IMR-90 (cell line): ENCODE results near the gene ASMTL. TPM values are rescaled to one million over a fixed set of nuclear protein-coding genes. Genes with fewer than 3 reads are reported as not detected.

Experiments
- ATAC-seq: fragments of 200-7000 bp; cut with Tn5 transposase; 2 replicates; pipeline ENCODE4 v1.9.1; 2020; ENCODE audit warnings: low read depth, mild to moderate bottlenecking, moderate library complexity
- BruUV-seq: library from RNA; stranded (reverse); fragments of 400-500 nt; replicated peaks from 2 replicates; lab custom pipeline; 2021; lab: Mats Ljungman, UMichigan
- CTCF ChIA-PET: fragments of 300-600 bp; formaldehyde crosslinking; extraction: SDS; loops from one replicate; lab custom pipeline; 2021; ENCODE audit warnings: antibody characterized with exemption; lab: Yijun Ruan, JAX
- POLR2A ChIA-PET: fragments of 300-600 bp; sonication (Branson Sonifier 250); formaldehyde crosslinking; loops from one replicate; lab custom pipeline; 2022; ENCODE audit warnings: antibody characterized with exemption; ENCODE audit not compliant: unreplicated experiment; lab: Charles Lee
- DNase-seq: peaks from one replicate; pipeline ENCODE4 v3.0.0; 2013
- H2AFZ ChIP-seq: replicated peaks from 2 replicates; pipeline ENCODE3; 2013; ENCODE audit warnings: low read length, mild to moderate bottlenecking; ENCODE audit not compliant: poor library complexity
- H2AK5ac ChIP-seq: 2 replicates; pipeline ENCODE4 v1.6.1; 2013; ENCODE audit warnings: low read depth, low read length, inconsistent platforms
- H2AK9ac ChIP-seq: replicated peaks from 2 replicates; pipeline ENCODE3; 2013; ENCODE audit warnings: mild to moderate bottlenecking, low read depth, low read length, moderate library complexity; ENCODE audit not compliant: poor library complexity
- H2BK120ac ChIP-seq: 2 replicates; pipeline ENCODE4 v1.6.1; 2013; ENCODE audit warnings: low read depth, low read length, inconsistent platforms
- H2BK15ac ChIP-seq: 3 replicates; pipeline ENCODE4 v1.6.1; 2013; ENCODE audit warnings: low read depth, low read length, inconsistent platforms
- H2BK20ac ChIP-seq: 2 replicates; pipeline ENCODE4 v1.6.1; 2013; ENCODE audit warnings: low read depth, mild to moderate bottlenecking, inconsistent platforms, low read length, moderate library complexity
- H2BK5ac ChIP-seq: 2 replicates; pipeline ENCODE4 v1.6.1; 2013; ENCODE audit warnings: mild to moderate bottlenecking, low read depth, low read length, inconsistent platforms; ENCODE audit not compliant: poor library complexity, severe bottlenecking
- H3K14ac ChIP-seq: replicated peaks from 2 replicates; pipeline ENCODE4 v1.6.1; 2013; ENCODE audit warnings: low read depth, low read length, inconsistent platforms
- H3K18ac ChIP-seq: 2 replicates; pipeline ENCODE4 v1.6.1; 2013; ENCODE audit warnings: low read depth, low read length, control low read depth
- H3K23ac ChIP-seq: 2 replicates; pipeline ENCODE4 v1.6.1; 2013; ENCODE audit warnings: low read depth, low read length, inconsistent platforms
- H3K27ac ChIP-seq: 2 replicates; pipeline ENCODE4 v1.5.1; 2013; ENCODE audit warnings: mild to moderate bottlenecking, control low read depth, low read length; ENCODE audit not compliant: insufficient read depth
- H3K27me3 ChIP-seq: 2 replicates; pipeline ENCODE4 v1.6.1; 2013; ENCODE audit warnings: low read length; ENCODE audit not compliant: control insufficient read depth, insufficient read depth
- H3K36me3 ChIP-seq: 2 replicates; pipeline ENCODE4 v1.6.1; 2013; ENCODE audit warnings: low read length, mixed read lengths; ENCODE audit not compliant: control insufficient read depth, insufficient read depth
- H3K4ac ChIP-seq: 2 replicates; pipeline ENCODE4 v1.6.1; 2013; ENCODE audit warnings: low read depth, low read length, inconsistent platforms
- H3K4me1 ChIP-seq: 2 replicates; pipeline ENCODE4 v1.6.1; 2013; ENCODE audit warnings: low read length, mixed read lengths; ENCODE audit not compliant: control insufficient read depth, insufficient read depth
- H3K4me2 ChIP-seq: 2 replicates; pipeline ENCODE4 v1.6.1; 2013; ENCODE audit warnings: low read depth, mild to moderate bottlenecking, control low read depth, low read length, moderate library complexity
- H3K4me3 ChIP-seq: 2 replicates; pipeline ENCODE4 v1.5.1; 2013; ENCODE audit warnings: low read depth, mild to moderate bottlenecking, control low read depth, low read length, moderate library complexity; ENCODE audit not compliant: insufficient read depth
- H3K56ac ChIP-seq: 2 replicates; pipeline ENCODE4 v1.6.1; 2013; ENCODE audit warnings: low read length, inconsistent platforms; ENCODE audit not compliant: insufficient read depth; ENCODE audit errors: extremely low read depth
- H3K79me1 ChIP-seq, 2 experiments: 2 replicates each; pipeline ENCODE4 v1.6.1; 2013; ENCODE audit warnings: low read length in 2 of 2, inconsistent platforms in 1 of 2, low read depth in 1 of 2
- H3K9ac ChIP-seq: 2 replicates; pipeline ENCODE4 v1.6.1; 2013; ENCODE audit warnings: low read depth, low read length, control low read depth
- H3K9me1 ChIP-seq: 2 replicates; pipeline ENCODE4 v1.6.1; 2013; ENCODE audit warnings: low read length, inconsistent platforms; ENCODE audit not compliant: insufficient read depth
- H3K9me3 ChIP-seq: 2 replicates; pipeline ENCODE4 v1.6.1; 2013; ENCODE audit warnings: low read length; ENCODE audit not compliant: control insufficient read depth, insufficient read depth
- H4K20me1 ChIP-seq: 2 replicates; pipeline ENCODE4 v1.6.1; 2013; ENCODE audit warnings: low read length, inconsistent platforms; ENCODE audit not compliant: insufficient read depth
- H4K5ac ChIP-seq: 2 replicates; pipeline ENCODE4 v1.6.1; 2013; ENCODE audit warnings: mild to moderate bottlenecking, low read depth, low read length, control low read depth
- H4K8ac ChIP-seq, 2 experiments: 2 replicates each; pipeline ENCODE4 v1.6.1; 2013; ENCODE audit warnings: low read depth in 2 of 2, low read length in 2 of 2, control low read depth in 1 of 2, inconsistent platforms in 1 of 2
- H4K91ac ChIP-seq: 2 replicates; pipeline ENCODE4 v1.6.1; 2013; ENCODE audit warnings: low read depth, low read length, inconsistent platforms; ENCODE audit not compliant: insufficient read depth
- FOS ChIP-seq: fragments of 150-350 bp; IDR thresholded peaks from 2 replicates; pipeline ENCODE4 v1.6.1; 2016; ENCODE audit warnings: low read depth, low read length
- MAZ ChIP-seq: IDR thresholded peaks from 2 replicates; pipeline ENCODE4 v1.6.1; 2012; ENCODE audit warnings: low read depth, mild to moderate bottlenecking, low read length, improper control_type of control experiment, moderate library complexity, borderline replicate concordance
- MXI1 ChIP-seq: IDR thresholded peaks from 2 replicates; pipeline ENCODE4 v1.6.1; 2012; ENCODE audit warnings: low read depth, mild to moderate bottlenecking, low read length, moderate library complexity, borderline replicate concordance
- POLR2A ChIP-seq: IDR thresholded peaks from 2 replicates; pipeline ENCODE4 v1.6.1; 2012; ENCODE audit warnings: mild to moderate bottlenecking, low read depth, low read length
- USF2 ChIP-seq: fragments of 150-350 bp; IDR thresholded peaks from 2 replicates; pipeline ENCODE4 v1.6.1; 2017; ENCODE audit warnings: mild to moderate bottlenecking, antibody characterized with exemption, low read length, low read depth
- WGBS, 2 experiments: methylation state at CpG; one replicate each; pipeline versions ENCODE4 v1.1.5 to v1.1.7; 2013; ENCODE audit warnings: missing lambda C conversion rate in 2 of 2; ENCODE audit not compliant: insufficient read length in 1 of 2; ENCODE audit errors: extremely low coverage in 2 of 2; 5-methylcytosine and 5-hydroxymethylcytosine counted together
- dilution Hi-C: fragments of 300-500 bp; cut with HindIII; formaldehyde crosslinking; loops from one replicate; pipeline ENCODE4 v1.14.3; 2018; ENCODE audit warnings: low sequenced_read_pairs; ENCODE audit not compliant: unreplicated experiment
- in situ Hi-C: fragments of 300-500 bp; cut with MboI; formaldehyde crosslinking; loops from 3 replicates; pipeline ENCODE4 v1.14.3; 2019; ENCODE audit warnings: low sequenced_read_pairs, inconsistent platforms, mixed read lengths
- intact Hi-C: fragments of 100-400 bp; cut with micrococcal nuclease; formaldehyde crosslinking; loops from 2 replicates; pipeline ENCODE4 v1.10.0; 2022
- polyA plus RNA-seq, 3 experiments: library from polyadenylated mRNA; depleted of rRNA; stranded (reverse); fragments of >200 nt; gene quantifications; 2 replicates each; pipeline ENCODE4 v1.2.3, GENCODE V29; 2012; ENCODE audit warnings: low replicate concordance in 1 of 3
- total RNA-seq: library from RNA; depleted of rRNA; stranded (reverse); fragments of >200 nt; gene quantifications from 2 replicates; pipeline ENCODE4 v1.2.3, GENCODE V29; 2012

The ASMTL gene
- total and polyA plus RNA-seq, 2 of the 4 experiments (the other 2 are of a cell fraction), result 13.4 to 33.4 TPM

DNA sequence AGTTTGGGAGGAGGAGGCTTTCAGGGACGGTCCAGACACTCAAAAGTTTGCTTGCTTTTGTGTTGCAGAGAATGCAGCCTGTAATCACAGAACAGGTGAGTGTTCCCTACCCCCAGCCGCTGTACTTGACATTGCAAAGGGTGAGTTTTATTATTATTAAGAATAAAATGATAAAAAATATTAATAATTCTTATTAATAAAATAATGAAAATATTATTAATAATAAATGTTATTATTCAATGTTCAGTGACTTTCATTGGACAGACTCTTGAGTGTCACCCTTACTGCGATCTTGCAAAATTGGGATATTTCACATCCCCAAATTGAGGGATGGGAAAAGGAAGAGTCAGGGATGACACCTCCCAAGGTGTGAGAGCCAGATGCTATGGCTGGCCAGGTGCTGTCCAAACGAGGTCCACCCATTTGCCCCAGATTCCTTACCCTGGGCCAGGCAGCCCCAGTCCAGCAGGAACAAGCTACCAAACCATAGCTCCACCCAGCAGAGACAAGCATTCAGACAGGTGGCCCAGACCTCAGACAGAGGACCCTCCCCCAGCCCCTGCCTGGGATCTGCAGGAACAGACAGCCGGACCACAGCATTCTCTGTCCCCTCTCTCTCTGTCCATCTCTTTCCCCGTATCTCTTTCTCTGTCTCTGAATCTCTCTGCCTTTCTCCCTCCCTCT is 93.8 kb downstream of the ASMTL start:
- Histone ChIP-seq H3K23ac (no peak overlapping the region), H4K20me1 (no peaks in the 10 kb centered on the region), H4K8ac (no peak overlapping the region), H4K91ac (no peak overlapping the region), H2AK9ac (no peak overlapping the region), H3K4me1 (no peaks in the 10 kb centered on the region), H4K5ac (no peak overlapping the region), H3K36me3 (peaks cover 9% of the 10 kb centered on the region), H3K14ac (no peak overlapping the region), H3K27me3 (no peaks in the 10 kb centered on the region), H3K56ac (no peak overlapping the region), H2BK20ac (no peak overlapping the region), H3K9me1 (no peaks in the 10 kb centered on the region), H2BK15ac (no peak overlapping the region), H3K18ac (no peak overlapping the region), H3K27ac (no peak overlapping the region), H3K79me1 (no peaks in the 10 kb centered on the region), H2BK5ac (no peak overlapping the region), H3K9me3 (peaks cover 11% of the 10 kb centered on the region), H3K4me2 (no peak overlapping the region), H3K9ac (no peak overlapping the region), H3K4ac (no peak overlapping the region), H3K4me3 (no peak overlapping the region), H2AK5ac (no peak overlapping the region), H2AFZ (no peak overlapping the region), H2BK120ac (no peak overlapping the region)
- TF ChIP-seq MXI1, result no peak
- no peak for TF ChIP-seq FOS
- no peak for TF ChIP-seq MAZ
- no peak for TF ChIP-seq POLR2A
- TF ChIP-seq USF2, result no peak
- intact Hi-C loops, result no loop called here
- dilution Hi-C loops, result no loop called here
- in situ Hi-C loops, result no loop called here
- DNase-seq, result no peak
- ChIA-PET CTCF (no interaction called here), POLR2A (no interaction called here)
- 68% methylated on average over 2 of the region's 6 CpGs; no CpG with 5 or more reads in 1 of the 2 experiments for WGBS, 2 experiments
- no TSS peak for BruUV-seq
- no peak for ATAC-seq
